HEK293 (cell line): ENCODE data around the gene PRPF8.

Experiments used
- CTCF ChIP-seq: fragments of 450-650 bp; formaldehyde crosslinking; IDR thresholded peaks from 2 replicates; pipeline ENCODE4 v1.5.1; 2016; ENCODE audit warnings: missing biosample characterization, missing genetic modification characterization
- HOXC10 ChIP-seq: sonication (generic); formaldehyde crosslinking; IDR thresholded peaks from 2 replicates; pipeline ENCODE4 v1.8.1; 2023; ENCODE audit warnings: mild to moderate bottlenecking, missing genetic modification reagents
- HOXD13 ChIP-seq: sonication (generic); formaldehyde crosslinking; IDR thresholded peaks from 2 replicates; pipeline ENCODE4 v1.8.0; 2022; ENCODE audit warnings: missing genetic modification reagents, borderline replicate concordance
- IKZF3 ChIP-seq: fragments of 450-650 bp; IDR thresholded peaks from 2 replicates; pipeline ENCODE4 v1.5.0; 2018; ENCODE audit warnings: missing biosample characterization, mild to moderate bottlenecking, missing genetic modification characterization, moderate library complexity
- KLF8 ChIP-seq: fragments of 450-650 bp; formaldehyde crosslinking; IDR thresholded peaks from 2 replicates; pipeline ENCODE4 v1.5.1; 2016; ENCODE audit warnings: missing biosample characterization, missing genetic modification characterization
- MEIS1 ChIP-seq: sonication (generic); formaldehyde crosslinking; IDR thresholded peaks from 2 replicates; pipeline ENCODE4 v1.8.1; 2022; ENCODE audit warnings: missing genetic modification reagents, mild to moderate bottlenecking, borderline replicate concordance
- REST ChIP-seq: fragments of 450-650 bp; formaldehyde crosslinking; IDR thresholded peaks from 2 replicates; pipeline ENCODE4 v1.5.1; 2016; ENCODE audit warnings: missing biosample characterization, missing genetic modification characterization
- SALL2 ChIP-seq: fragments of 450-650 bp; formaldehyde crosslinking; IDR thresholded peaks from 2 replicates; pipeline ENCODE4 v1.5.0; 2017; ENCODE audit warnings: missing biosample characterization, mild to moderate bottlenecking, missing genetic modification characterization, borderline replicate concordance
- SETDB1 ChIP-seq: IDR thresholded peaks from one replicate; pipeline ENCODE4 v1.6.1; 2017; ENCODE audit warnings: mild to moderate bottlenecking, low read length, moderate library complexity, mixed read lengths; ENCODE audit not compliant: insufficient read length
- SP7 ChIP-seq: fragments of 450-650 bp; formaldehyde crosslinking; IDR thresholded peaks from 2 replicates; pipeline ENCODE4 v1.5.1; 2016; ENCODE audit warnings: missing biosample characterization, missing genetic modification characterization
- TCF7L2 ChIP-seq: IDR thresholded peaks from 2 replicates; pipeline ENCODE4 v1.6.1; 2011; ENCODE audit warnings: low read depth, mild to moderate bottlenecking, inconsistent platforms, low read length, moderate library complexity, borderline replicate concordance
- ZBTB48 ChIP-seq: fragments of 450-650 bp; formaldehyde crosslinking; IDR thresholded peaks from 2 replicates; pipeline ENCODE4 v1.5.1; 2016; ENCODE audit warnings: missing biosample characterization, missing genetic modification characterization
- ZNF148 ChIP-seq: fragments of 450-650 bp; formaldehyde crosslinking; IDR thresholded peaks from 2 replicates; pipeline ENCODE4 v1.5.0; 2017; ENCODE audit warnings: missing biosample characterization, missing genetic modification characterization, borderline replicate concordance
- ZNF169 ChIP-seq: fragments of 450-650 bp; formaldehyde crosslinking; IDR thresholded peaks from 2 replicates; pipeline ENCODE4 v1.5.1; 2016; ENCODE audit warnings: missing biosample characterization, missing genetic modification characterization
- ZNF221 ChIP-seq: fragments of 450-650 bp; formaldehyde crosslinking; IDR thresholded peaks from 2 replicates; pipeline ENCODE4 v1.5.1; 2017; ENCODE audit warnings: missing biosample characterization, missing genetic modification characterization, borderline replicate concordance
- ZNF223 ChIP-seq: fragments of 450-650 bp; formaldehyde crosslinking; IDR thresholded peaks from 2 replicates; pipeline ENCODE4 v1.5.1; 2016; ENCODE audit warnings: missing biosample characterization, missing genetic modification characterization
- ZNF24 ChIP-seq: fragments of 450-650 bp; formaldehyde crosslinking; IDR thresholded peaks from 2 replicates; pipeline ENCODE4 v1.5.1; 2016; ENCODE audit warnings: missing biosample characterization, missing genetic modification characterization
- ZNF248 ChIP-seq: fragments of 450-650 bp; formaldehyde crosslinking; IDR thresholded peaks from 2 replicates; pipeline ENCODE4 v1.5.1; 2017; ENCODE audit warnings: missing biosample characterization, missing genetic modification characterization
- ZNF341 ChIP-seq: fragments of 450-650 bp; formaldehyde crosslinking; IDR thresholded peaks from 2 replicates; pipeline ENCODE4; 2016; ENCODE audit warnings: low read depth, missing biosample characterization, missing genetic modification characterization
- ZNF394 ChIP-seq: fragments of 450-650 bp; formaldehyde crosslinking; IDR thresholded peaks from 2 replicates; pipeline ENCODE4 v1.5.1; 2016; ENCODE audit warnings: missing biosample characterization, missing genetic modification characterization, mild to moderate bottlenecking, moderate library complexity, borderline replicate concordance
- ZNF548 ChIP-seq: fragments of 450-650 bp; formaldehyde crosslinking; IDR thresholded peaks from 2 replicates; pipeline ENCODE4 v1.5.1; 2016; ENCODE audit warnings: missing biosample characterization, missing genetic modification characterization
- ZNF561 ChIP-seq: fragments of 450-650 bp; IDR thresholded peaks from 2 replicates; pipeline ENCODE4 v1.5.1; 2018; ENCODE audit warnings: missing biosample characterization, missing genetic modification characterization, borderline replicate concordance
- ZNF639 ChIP-seq: fragments of 450-650 bp; formaldehyde crosslinking; IDR thresholded peaks from 2 replicates; pipeline ENCODE4 v1.5.1; 2016; ENCODE audit warnings: missing biosample characterization, missing genetic modification characterization
- ZNF645 ChIP-seq: fragments of 450-650 bp; formaldehyde crosslinking; IDR thresholded peaks from 2 replicates; pipeline ENCODE4; 2016; ENCODE audit warnings: missing biosample characterization, missing genetic modification characterization
- ZNF776 ChIP-seq: fragments of 450-650 bp; formaldehyde crosslinking; IDR thresholded peaks from 2 replicates; pipeline ENCODE4 v1.5.0; 2017; ENCODE audit warnings: missing biosample characterization, missing genetic modification characterization, borderline replicate concordance
- ZNF843 ChIP-seq: fragments of 450-650 bp; formaldehyde crosslinking; IDR thresholded peaks from 2 replicates; pipeline ENCODE4 v1.5.1; 2016; ENCODE audit warnings: missing biosample characterization, missing genetic modification characterization

Gene PRPF8

GRCh38 chr17:1627982-1628855 is 56.4 kb downstream of the PRPF8 start, which contains the start of gene SLC43A2 (continued):
- TF ChIP-seq MEIS1 (CRISPR knock-in tag), result no peak
- TF ChIP-seq SP7, result peak; percentile 88
- TF ChIP-seq ZNF24, result 0 out of 2 replicates have a peak, but pooled peaks have one; percentile 41
- TF ChIP-seq ZNF776 (tag by site-specific recombination), result no peak
- no peak for TF ChIP-seq SALL2 (tag by site-specific recombination)
- no peak; the same call in 1 of the 2 replicates for TF ChIP-seq ZNF169 (tag by site-specific recombination)
- TF ChIP-seq ZNF341 (tag by site-specific recombination), result no peak
- TF ChIP-seq ZNF843 (tag by site-specific recombination), result peak; percentile 68; the same call in 1 of the 2 replicates
- TF ChIP-seq TCF7L2, result no peak
- TF ChIP-seq SETDB1, result no peak
- no peak; the same call in 1 of the 2 replicates for TF ChIP-seq ZNF223 (tag by site-specific recombination)
- TF ChIP-seq IKZF3, result no peak
- peak; percentile 86 for TF ChIP-seq ZBTB48 (tag by site-specific recombination)
- TF ChIP-seq ZNF639 (tag by site-specific recombination), result 0 out of 2 replicates have a peak, but pooled peaks have one; percentile 37
- no peak for TF ChIP-seq ZNF561
- TF ChIP-seq CTCF (tag by site-specific recombination), result no peak
- TF ChIP-seq ZNF148 (tag by site-specific recombination), result no peak
- peak; percentile 59 for TF ChIP-seq ZNF394
- TF ChIP-seq HOXC10, result no peak
- no peak for TF ChIP-seq ZNF548
- peak; percentile 90 for TF ChIP-seq KLF8 (tag by site-specific recombination)
- no peak for TF ChIP-seq HOXD13 (CRISPR knock-in tag)
- no peak for TF ChIP-seq ZNF248 (tag by site-specific recombination)
- TF ChIP-seq ZNF221 (tag by site-specific recombination), result no peak
- no peak for TF ChIP-seq REST
- no peak for TF ChIP-seq ZNF645 (tag by site-specific recombination)
